Amniotic stem cell (primary cell): ENCODE results near the gene VSIG4.

ENCODE experiments used
- DNase-seq: peaks from one replicate; lab custom pipeline; 2025; lab: John Stamatoyannopoulos, UW

The VSIG4 gene

GRCh38 chrX:66024092-66024467 lies 15.8 kb downstream of the VSIG4 start:
- no peak for DNase-seq

GRCh38 chrX:66023385-66024091 lies 16.3 kb downstream of the VSIG4 start:
- DNase-seq = no peak

- no peak for DNase-seq
These were observed 17.1 kb downstream of the VSIG4 start for GRCh38 chrX:66022632-66023384.

GRCh38 chrX:66021765-66022631 lies 17.9 kb downstream of the VSIG4 start:
- DNase-seq = no peak

- DNase-seq = no peak
These were observed 18.5 kb downstream of the VSIG4 start for GRCh38 chrX:66021401-66021764.

GRCh38 chrX:66020631-66021334 lies 19.1 kb downstream of the VSIG4 start:
- DNase-seq = no peak

- DNase-seq = no peak
These were observed 19.9 kb downstream of the VSIG4 start for GRCh38 chrX:66019974-66020373.

- no peak for DNase-seq
These were observed 20.6 kb downstream of the VSIG4 start for GRCh38 chrX:66019310-66019652.

GRCh38 chrX:66018585-66019309 lies 21.1 kb downstream of the VSIG4 start:
- DNase-seq = no peak

GRCh38 chrX:66017659-66018170 lies 22.2 kb downstream of the VSIG4 start:
- DNase-seq = no peak

GRCh38 chrX:66016905-66017658 lies 22.8 kb downstream of the VSIG4 start:
- no peak for DNase-seq

GRCh38 chrX:66015900-66016689 lies 23.8 kb downstream of the VSIG4 start:
- no peak for DNase-seq

- DNase-seq = no peak
These were observed 24.6 kb downstream of the VSIG4 start for GRCh38 chrX:66015152-66015831.

- DNase-seq = no peak
These were observed 25.3 kb downstream of the VSIG4 start for GRCh38 chrX:66014556-66014955.

GRCh38 chrX:66014084-66014483 lies 25.8 kb downstream of the VSIG4 start:
- DNase-seq = no peak

GRCh38 chrX:66013194-66013816 lies 26.6 kb downstream of the VSIG4 start:
- no peak for DNase-seq

GRCh38 chrX:66012094-66012534 lies 27.8 kb downstream of the VSIG4 start:
- no peak for DNase-seq

GRCh38 chrX:66009231-66009845 lies 30.5 kb downstream of the VSIG4 start:
- no peak for DNase-seq
